HG03196 (cell line): ENCODE results near the gene H2BW1.
"Not testable (repeated sequence)": the region's sequence is repeated elsewhere in the genome, so short reads cannot be mapped to it uniquely, and the experiment has no call there.

ENCODE experiments used
- ATAC-seq: cut with Tn5 transposase; IDR thresholded peaks from one replicate; pipeline ENCODE4 v1.9.1; 2021; ENCODE audit not compliant: unreplicated experiment

Gene H2BW1

GRCh38 chrX:104013606-104014005, at the start of gene H2BW1:
TSS of gene H2BW1 (minus strand) at chrX:104013708. CDS start at chrX:104013576, 132 bp downstream.
- ATAC-seq, result no peak

- not testable (repeated sequence) for ATAC-seq
These were observed 49.1 kb upstream of the H2BW1 start for GRCh38 chrX:104062636-104063035.

GRCh38 chrX:104054956-104055355, 41.4 kb upstream of the H2BW1 start:
- not testable (repeated sequence) for ATAC-seq

- no peak for ATAC-seq
These were observed 33.7 kb upstream of the H2BW1 start for GRCh38 chrX:104047171-104047570.

- no peak for ATAC-seq
These were observed 32.1 kb upstream of the H2BW1 start for GRCh38 chrX:104045642-104046041.

- ATAC-seq, result no peak
These were observed 27.5 kb upstream of the H2BW1 start for GRCh38 chrX:104041003-104041402.

DNA sequence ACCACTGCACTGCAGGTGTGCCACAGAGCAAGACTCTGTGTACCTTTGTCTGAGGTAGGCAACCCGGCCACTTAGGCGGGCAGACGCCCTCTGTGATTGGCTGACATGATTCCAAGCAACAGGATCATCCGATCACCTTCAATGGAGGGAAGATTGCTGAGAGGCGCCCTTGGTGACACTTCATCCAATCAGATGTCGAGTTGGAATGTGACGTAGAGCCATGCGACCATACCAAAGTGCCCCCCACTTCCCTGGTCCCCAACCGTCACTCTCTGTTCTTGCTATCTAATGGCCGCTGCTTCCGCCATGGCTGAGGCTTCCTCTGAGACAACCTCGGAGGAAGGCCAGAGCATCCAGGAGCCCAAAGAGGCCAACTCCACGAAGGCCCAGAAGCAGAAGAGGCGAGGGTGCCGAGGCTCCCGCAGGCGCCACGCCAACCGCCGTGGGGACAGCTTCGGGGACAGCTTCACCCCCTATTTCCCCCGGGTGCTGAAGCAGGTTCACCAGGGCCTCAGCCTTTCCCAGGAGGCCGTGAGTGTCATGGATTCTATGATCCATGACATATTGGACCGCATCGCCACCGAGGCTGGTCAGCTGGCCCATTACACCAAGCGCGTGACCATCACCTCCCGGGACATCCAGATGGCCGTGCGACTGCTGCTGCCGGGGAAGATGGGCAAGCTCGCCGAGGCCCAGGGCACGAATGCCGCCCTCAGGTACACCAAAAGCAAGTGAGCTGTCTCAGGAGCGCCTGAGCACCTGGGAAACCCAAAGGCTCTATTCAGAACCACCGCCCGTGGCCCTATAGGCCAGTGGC, 26.4 kb upstream of the H2BW1 start, which contains the start of gene H2BW2:
Gene H2BW2, plus strand, starts transcription at position 268 of the 817 bp plus-strand sequence. Its CDS starts 39 bp downstream, at position 307.
- ATAC-seq, result no peak

- ATAC-seq, result no peak
These were observed 4.6 kb upstream of the H2BW1 start for GRCh38 chrX:104018126-104018525.

DNA sequence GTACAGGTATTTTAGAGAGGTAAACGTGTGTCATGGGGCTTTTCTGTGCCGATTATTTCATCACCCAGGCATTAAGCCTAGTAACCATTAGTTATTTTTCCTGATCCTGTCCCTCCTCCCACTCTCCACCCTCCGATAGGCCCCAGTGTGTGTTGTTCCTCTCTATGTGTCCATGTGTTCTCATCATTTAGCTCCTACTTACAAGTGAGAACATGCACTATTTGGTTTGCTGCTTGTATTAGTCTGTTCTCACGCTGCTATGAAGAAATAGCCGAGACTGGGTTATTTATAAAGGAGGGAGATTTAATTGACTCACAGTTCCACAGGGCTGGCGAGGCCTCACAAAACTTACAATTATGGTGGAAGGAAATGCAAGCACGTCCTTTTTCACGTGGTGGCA, 2.1 kb upstream of the H2BW1 start:
- not testable (repeated sequence) for ATAC-seq

DNA sequence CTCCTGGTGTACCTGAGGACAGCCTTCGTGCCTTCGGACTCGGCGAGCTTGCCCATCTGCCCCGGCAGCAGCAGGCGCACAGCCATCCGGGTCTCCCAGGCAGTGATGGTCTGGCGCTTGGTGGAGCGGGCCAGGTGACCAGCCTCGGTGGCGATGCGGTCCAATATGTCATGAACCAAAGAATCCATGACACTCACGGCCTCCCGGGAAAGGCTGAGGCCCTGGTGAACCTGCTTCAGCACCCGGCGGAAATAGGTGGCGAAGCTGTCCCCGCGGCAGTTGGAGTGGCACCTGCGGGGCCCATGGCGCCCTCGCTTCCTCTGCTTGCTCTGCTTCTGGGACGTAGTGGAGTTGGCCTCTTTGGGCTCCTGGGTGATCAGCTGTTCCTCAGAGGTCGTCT, 350 bp downstream of the H2BW1 start:
- no peak for ATAC-seq

GRCh38 chrX:104008831-104009230, 4.7 kb downstream of the H2BW1 start:
- ATAC-seq, result no peak

DNA sequence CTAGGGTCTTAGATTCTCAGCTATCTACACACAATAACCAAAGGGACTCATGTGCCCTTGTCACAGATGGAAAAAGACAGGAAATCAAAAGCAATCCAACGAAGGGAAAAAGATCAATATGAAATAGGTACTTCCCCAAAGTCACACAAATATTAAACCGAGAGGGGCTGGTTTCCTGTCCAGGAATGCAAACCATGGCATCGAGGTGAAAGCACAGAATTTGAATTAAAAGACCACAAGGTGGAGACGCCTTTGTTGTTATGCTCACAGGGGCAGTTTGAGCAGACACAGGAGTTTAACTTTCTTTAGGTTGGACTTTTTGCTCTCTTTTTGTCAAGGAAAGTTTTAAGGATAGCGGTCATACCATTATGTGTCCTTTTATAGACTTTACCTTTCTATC, 14.3 kb downstream of the H2BW1 start:
- peak; percentile 76 for ATAC-seq

GRCh38 chrX:103983508-103983907, 30.0 kb downstream of the H2BW1 start:
- not testable (repeated sequence) for ATAC-seq

- ATAC-seq, result peak; percentile 100
These were observed 50.9 kb downstream of the H2BW1 start, which contains the start of gene TMSB15B for GRCh38 chrX:103962411-103963278. TSS of gene TMSB15B (plus strand) at chrX:103962627.
